AG09319 (cell line): ENCODE measurements around the gene SHISA6.

Source experiments
- DNase-seq: peaks from one replicate; pipeline ENCODE4 v3.0.0-alpha.2; 2010; ENCODE audit warnings: low read depth; ENCODE audit errors: extremely low read depth
- TF ChIP-seq, protein P1 (sequence below): IDR thresholded peaks from 2 replicates; pipeline ENCODE4 v1.5.1; 2011; ENCODE audit warnings: low read depth, mild to moderate bottlenecking, inconsistent platforms, low read length, moderate library complexity

Gene SHISA6

DNA sequence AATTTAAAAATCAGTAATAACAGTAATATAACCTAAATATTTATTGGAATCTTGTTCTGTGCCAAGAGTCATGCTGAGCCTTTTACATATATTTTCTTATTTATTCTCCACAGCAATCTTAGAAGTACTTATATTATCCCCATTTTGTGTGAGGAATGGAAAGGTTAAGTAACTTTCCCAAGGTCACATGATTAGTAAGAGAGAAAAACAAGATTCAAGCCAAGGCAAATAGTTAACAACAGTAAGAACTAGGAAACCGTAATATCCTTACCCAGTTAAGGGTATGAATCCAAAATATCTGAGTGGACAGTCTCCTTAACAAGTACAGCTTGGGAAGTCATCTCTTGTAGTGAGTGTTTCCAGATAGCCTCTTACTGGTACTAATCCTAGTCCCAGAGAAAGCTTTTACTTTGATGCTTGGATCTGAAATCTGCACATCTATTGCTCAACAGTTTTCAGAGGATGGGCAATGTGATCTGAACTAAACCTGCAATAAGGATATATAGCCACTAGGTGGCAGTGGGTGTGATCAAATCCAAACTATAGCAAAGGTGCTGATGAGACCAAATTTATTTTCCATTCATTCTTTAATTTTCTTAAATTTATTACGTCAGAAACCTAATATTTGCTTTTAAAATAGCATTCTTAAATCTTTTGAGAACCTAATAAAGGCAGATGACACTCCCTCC is 23.3 kb downstream of the SHISA6 start:
- DNase-seq = no peak
- TF ChIP-seq, protein P1, sequence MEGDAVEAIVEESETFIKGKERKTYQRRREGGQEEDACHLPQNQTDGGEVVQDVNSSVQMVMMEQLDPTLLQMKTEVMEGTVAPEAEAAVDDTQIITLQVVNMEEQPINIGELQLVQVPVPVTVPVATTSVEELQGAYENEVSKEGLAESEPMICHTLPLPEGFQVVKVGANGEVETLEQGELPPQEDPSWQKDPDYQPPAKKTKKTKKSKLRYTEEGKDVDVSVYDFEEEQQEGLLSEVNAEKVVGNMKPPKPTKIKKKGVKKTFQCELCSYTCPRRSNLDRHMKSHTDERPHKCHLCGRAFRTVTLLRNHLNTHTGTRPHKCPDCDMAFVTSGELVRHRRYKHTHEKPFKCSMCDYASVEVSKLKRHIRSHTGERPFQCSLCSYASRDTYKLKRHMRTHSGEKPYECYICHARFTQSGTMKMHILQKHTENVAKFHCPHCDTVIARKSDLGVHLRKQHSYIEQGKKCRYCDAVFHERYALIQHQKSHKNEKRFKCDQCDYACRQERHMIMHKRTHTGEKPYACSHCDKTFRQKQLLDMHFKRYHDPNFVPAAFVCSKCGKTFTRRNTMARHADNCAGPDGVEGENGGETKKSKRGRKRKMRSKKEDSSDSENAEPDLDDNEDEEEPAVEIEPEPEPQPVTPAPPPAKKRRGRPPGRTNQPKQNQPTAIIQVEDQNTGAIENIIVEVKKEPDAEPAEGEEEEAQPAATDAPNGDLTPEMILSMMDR = no peak

DNA sequence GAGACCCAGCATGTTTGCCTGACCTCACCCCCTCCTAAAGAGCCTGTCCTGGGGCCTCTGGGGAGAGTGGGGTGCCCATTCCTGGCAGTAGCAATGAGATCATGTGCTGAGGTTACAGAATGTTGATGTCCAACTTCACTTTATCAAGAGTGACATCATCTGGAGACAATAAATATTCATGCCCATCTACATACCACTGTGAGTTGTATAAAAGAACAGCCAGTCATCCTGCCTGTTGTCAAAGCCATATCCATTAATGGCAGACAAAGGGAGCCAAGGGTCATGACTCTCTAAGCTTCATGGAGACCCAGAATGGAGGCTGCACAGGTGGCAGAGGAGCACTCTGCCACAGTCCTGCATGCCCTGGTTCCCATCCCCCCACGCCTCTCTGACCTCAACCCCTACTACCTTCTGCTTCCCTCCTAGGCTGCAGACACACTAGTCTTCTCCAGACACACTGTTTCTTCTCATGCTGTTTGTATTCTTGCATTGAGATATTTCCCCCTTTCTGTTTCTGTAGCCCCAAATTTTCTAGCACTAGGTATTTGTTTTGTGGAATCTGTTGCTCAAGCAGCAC is 27.1 kb downstream of the SHISA6 start:
- TF ChIP-seq, protein P1 = no peak
- DNase-seq = no peak

DNA sequence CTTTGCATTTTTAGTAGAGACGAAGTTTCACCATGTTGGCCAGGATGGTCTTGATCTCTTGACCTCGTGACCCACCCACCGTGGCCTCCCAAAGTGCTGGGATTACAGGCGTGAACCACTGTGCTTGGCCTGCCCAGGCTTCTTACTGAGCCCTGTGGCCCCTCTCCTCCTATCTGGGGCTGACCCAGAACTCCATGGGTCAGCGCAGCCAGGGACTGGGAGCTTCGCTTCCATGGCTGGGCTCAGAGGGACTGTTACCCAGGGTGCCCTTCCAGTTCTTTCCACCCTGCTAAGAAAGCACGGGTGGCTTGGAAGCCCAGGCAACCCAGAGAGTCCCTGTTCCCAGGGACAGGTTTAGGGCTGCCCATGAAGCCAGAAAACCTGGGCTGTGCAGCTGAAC is 28.2 kb downstream of the SHISA6 start:
- TF ChIP-seq, protein P1 = no peak
- DNase-seq = no peak

DNA sequence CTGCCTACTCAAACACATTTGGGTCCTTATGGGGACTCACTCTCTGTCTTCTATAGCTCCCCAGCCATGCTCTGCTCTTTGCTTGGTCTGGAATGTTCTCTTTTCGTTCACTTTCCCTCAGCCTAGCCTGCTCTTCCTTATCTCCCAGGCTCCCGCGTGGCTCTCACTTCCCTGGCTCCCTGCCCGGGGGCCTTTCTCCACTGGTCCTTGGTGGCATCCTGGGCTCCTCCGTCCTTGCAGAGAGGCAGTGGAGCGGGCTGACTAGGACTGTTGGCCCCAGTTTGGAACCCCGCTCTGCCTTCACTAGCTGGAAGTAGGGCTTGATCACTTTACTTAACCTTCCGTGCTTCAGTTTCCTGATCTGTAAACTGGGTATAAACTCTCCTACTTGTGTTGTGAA is 31.2 kb downstream of the SHISA6 start:
- TF ChIP-seq, protein P1 = no peak
- DNase-seq = no peak

DNA sequence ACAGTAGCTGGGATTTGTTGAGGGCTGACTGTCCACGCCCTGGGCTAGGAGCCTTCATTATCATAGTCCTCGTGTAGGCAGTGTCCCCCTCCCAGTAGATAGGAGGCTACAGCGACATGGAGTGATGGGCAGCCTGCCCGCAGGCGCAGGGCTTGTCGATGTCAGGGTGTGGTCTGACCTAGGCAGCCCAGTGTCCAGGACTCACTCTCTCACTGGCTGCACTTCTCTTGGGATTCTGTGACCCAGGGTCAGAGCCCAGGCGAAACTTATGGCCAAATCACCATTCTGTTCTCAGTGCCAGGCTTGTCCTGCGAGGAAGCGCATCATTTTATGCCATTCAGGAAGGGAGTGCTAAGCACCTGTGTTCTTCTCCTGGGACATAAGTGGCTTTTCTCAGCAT is 32.6 kb downstream of the SHISA6 start:
- no peak for DNase-seq
- TF ChIP-seq, protein P1 = no peak

DNA sequence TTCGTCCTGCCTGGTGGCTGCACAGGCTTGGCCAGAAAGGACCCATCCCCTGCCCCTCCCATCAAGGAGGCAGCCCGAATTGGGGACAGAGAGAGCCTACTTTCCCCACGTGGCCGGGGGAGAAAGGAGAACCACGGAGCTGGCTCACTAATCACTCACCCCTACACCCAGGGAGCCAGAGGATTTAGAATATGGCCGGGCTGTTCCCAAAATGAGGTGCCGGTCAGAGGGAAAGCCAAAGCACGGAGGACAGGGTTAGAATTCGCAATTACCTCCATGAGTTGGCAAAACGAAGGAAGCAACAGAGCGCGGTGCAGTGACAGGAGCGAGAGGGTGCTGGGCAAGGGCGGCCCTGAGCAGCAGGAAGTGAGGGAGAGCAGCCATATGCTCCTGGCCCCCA is 33.1 kb downstream of the SHISA6 start:
- no peak for DNase-seq
- TF ChIP-seq, protein P1 = no peak

DNA sequence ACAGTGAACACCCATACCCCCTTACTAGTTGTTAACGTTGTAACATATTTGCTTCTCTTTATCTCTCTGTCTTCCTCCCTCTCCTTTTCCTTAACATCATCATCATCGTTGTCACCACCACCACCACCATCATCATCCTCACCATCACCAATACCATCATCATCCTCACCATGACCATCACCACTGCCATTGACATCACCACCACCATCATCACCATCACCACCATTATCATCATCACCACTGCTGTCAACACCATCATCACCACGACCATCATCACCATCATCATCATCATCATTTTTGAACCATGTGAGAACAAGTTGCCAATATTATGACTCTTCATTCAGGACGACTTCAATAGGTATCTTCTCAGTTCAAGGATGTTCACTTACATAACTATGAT is 35.5 kb downstream of the SHISA6 start:
- no peak for DNase-seq

More for the DNA sequence above, 35.5 kb downstream of the SHISA6 start:
- TF ChIP-seq, protein P1 = no peak
